ENCODE data around the gene OBSCN.
"Not testable (repeated sequence)": the region's sequence is repeated elsewhere in the genome, so short reads cannot be mapped to it uniquely, and the experiment has no call there.

OBSCN gene

DNA sequence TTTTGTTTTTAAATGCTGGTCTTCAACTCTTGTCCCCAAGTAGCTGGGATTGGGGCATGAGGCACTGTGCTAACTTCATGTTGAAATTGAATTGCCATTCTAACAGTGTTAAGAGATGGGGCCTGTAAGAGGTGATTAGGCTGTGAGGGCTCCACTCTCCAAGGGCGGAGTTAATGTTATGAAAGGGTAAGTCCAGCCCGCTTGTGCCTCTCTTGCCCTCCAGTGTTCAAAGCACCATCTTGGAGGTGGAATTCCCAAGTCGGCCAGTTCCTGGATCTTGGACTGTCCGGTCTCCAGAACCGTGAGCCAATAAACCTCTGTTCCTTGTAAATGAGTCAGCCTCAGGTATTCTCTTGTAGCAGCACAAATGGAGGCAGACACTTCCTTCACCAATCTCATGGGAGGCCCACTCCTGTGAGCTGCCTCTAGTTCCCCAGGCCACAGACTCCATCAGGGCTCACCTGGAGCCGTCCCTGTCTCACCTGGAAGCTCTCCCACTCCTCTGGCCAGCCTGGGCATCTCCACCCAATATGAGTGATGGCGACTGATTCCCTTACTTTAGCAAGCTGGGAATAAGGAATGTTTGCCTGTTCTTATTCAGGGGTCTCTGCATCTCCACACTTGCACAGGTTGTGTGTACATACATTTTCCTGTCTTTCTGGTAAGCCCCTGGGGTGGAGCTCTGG, 26.7 kb upstream of the OBSCN start:
- no peaks in the 10 kb centered on the region for H3K9me3 ChIP-seq (ENCODE audit: control insufficient read depth, insufficient read depth, low read length)
- no peaks in the 10 kb centered on the region for H3K27me3 ChIP-seq (ENCODE audit: control insufficient read depth, insufficient read depth, low read length)
- H3K36me3 ChIP-seq (ENCODE audit: control insufficient read depth, insufficient read depth, low read length) = no peaks in the 10 kb centered on the region
- no peaks in the 10 kb centered on the region for H3K4me1 ChIP-seq (ENCODE audit: control insufficient read depth, insufficient read depth, low read length)
- no peak overlapping the region for H3K9ac ChIP-seq (ENCODE audit: low read depth, low read length)
- no peak overlapping the region for H3K4me3 ChIP-seq (ENCODE audit: low read depth, low read length)

DNA sequence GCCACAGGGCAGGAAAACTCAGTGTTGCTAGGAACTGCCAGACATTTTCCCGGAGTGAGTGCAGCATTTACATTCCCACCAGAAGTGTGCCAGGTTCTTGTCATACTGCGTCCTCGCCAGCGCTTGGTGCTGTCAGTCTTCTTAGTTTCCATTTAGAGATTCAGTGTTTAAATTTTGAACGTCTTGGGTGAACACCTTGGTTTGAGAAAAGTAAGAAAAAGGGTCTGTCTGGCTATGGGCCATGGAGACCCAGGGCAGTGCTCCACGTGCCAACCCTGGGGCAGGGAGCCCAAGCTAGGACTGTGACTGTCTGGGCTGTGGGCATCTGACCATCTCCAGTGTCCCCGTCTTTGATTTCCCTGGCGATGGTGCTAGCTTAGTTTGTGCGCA, 26.2 kb upstream of the OBSCN start:
- no peaks in the 10 kb centered on the region for H3K27me3 ChIP-seq (ENCODE audit: control insufficient read depth, insufficient read depth, low read length)
- no peaks in the 10 kb centered on the region for H3K9me3 ChIP-seq (ENCODE audit: control insufficient read depth, insufficient read depth, low read length)
- no peak overlapping the region for H3K4me3 ChIP-seq (ENCODE audit: low read depth, low read length)
- H3K4me1 ChIP-seq (ENCODE audit: control insufficient read depth, insufficient read depth, low read length) = no peaks in the 10 kb centered on the region
- H3K36me3 ChIP-seq (ENCODE audit: control insufficient read depth, insufficient read depth, low read length) = no peaks in the 10 kb centered on the region
- no peak overlapping the region for H3K9ac ChIP-seq (ENCODE audit: low read depth, low read length)

DNA sequence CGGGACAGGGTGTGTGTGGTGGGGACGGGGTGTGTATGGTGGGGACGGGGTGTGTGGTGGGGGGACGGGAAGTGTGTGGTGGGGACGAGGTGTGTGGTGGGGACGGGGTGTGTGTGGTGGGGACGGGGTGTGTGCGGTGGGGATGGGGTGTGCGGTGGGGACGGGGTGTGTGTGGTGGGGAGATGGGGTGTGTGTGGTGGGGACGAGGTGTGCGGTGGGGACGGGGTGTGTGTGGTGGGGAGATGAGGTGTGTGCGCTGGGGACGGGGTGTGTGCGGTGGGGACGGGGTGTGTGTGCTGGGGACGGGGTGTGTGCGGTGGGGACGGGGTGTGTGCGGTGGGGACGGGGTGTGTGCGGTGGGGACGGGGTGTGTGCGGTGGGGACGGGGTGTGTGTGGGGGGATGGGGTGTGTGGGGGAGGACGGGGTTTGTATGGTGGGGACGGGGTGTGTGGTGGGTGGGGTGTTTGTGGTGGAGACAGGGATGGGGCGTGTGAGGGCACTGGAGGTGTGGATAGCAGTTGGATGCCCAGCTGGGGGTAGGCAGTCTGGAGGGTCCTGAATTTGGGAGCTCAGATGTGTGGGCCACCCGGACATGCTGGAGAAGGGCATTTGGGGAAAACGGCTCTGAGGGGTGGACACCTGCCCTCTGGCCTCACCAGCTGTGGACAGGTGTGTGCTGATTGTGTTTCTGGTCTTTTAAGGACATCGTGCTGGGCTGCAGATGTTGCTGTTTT, 25.4 kb upstream of the OBSCN start:
- H3K4me1 ChIP-seq (ENCODE audit: control insufficient read depth, insufficient read depth, low read length) = no peaks in the 10 kb centered on the region
- H3K9me3 ChIP-seq (ENCODE audit: control insufficient read depth, insufficient read depth, low read length) = no peaks in the 10 kb centered on the region
- H3K36me3 ChIP-seq (ENCODE audit: control insufficient read depth, insufficient read depth, low read length) = no peaks in the 10 kb centered on the region
- H3K4me3 ChIP-seq (ENCODE audit: low read depth, low read length) = no peak overlapping the region
- no peak overlapping the region for H3K9ac ChIP-seq (ENCODE audit: low read depth, low read length)
- no peaks in the 10 kb centered on the region for H3K27me3 ChIP-seq (ENCODE audit: control insufficient read depth, insufficient read depth, low read length)

DNA sequence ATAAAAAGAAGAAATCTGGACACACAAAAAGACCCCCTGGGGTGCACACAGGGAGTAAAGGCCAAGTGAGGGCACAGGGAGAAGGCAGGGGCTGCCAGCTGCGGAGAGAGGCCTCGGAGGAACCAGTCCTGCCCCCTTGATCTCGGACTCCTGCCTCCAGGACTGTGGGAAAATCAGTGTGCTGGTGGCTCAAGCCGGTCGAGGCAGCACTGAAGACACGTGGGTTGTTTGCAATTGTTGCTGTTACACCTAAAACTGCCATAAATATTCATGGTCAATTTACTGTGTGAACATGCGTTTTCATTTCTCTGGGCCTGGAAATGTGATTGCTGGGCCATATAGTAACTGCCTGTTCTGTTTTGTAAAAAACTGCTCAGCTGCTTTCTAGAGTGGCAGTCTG, 23.7 kb upstream of the OBSCN start:
- H3K27me3 ChIP-seq (ENCODE audit: control insufficient read depth, insufficient read depth, low read length) = no peaks in the 10 kb centered on the region
- H3K9me3 ChIP-seq (ENCODE audit: control insufficient read depth, insufficient read depth, low read length) = no peaks in the 10 kb centered on the region
- no peak overlapping the region for H3K4me3 ChIP-seq (ENCODE audit: low read depth, low read length)
- no peaks in the 10 kb centered on the region for H3K36me3 ChIP-seq (ENCODE audit: control insufficient read depth, insufficient read depth, low read length)
- no peak overlapping the region for H3K9ac ChIP-seq (ENCODE audit: low read depth, low read length)
- H3K4me1 ChIP-seq (ENCODE audit: control insufficient read depth, insufficient read depth, low read length) = no peaks in the 10 kb centered on the region

DNA sequence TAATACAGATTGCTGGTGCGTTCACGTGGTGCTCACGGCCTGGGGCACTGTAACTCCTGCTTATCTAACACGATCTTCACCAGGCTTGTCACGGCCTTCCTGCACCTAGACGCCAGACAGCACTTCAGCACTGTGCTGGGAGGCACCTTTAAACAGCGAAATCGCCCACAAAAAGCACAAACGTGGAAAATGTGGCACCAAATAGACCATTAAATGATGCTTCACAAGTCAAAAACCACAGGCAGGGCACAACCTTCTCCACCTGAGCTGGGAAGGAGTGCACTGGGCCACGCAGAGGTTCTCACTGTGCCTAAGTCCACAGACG, 22.2 kb upstream of the OBSCN start:
- H3K4me3 ChIP-seq (ENCODE audit: low read depth, low read length) = no peak overlapping the region
- H3K36me3 ChIP-seq (ENCODE audit: control insufficient read depth, insufficient read depth, low read length) = no peaks in the 10 kb centered on the region

DNA sequence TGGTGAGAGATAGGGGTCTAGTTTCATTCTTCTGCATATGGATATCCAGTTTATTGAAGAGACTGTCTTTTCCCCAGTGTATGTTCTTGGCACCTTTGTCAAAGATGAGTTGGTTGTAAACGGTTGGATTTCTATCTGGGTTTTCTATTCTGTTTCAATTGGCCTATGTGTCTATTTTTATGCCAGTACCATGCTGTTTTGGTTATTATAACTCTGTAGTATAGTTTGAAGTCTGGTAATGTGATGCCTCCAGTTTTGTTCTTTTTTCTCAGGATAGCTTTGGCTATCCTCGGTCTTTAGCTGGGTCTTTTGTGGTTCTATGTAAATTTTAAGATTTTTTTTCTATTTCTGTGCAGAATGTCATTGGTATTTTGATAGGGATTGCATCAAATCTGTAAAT, 19.6 kb upstream of the OBSCN start:
- H3K36me3 ChIP-seq (ENCODE audit: control insufficient read depth, insufficient read depth, low read length); H3K9ac ChIP-seq (ENCODE audit: low read depth, low read length); H3K9me3 ChIP-seq (ENCODE audit: control insufficient read depth, insufficient read depth, low read length); H3K4me1 ChIP-seq (ENCODE audit: control insufficient read depth, insufficient read depth, low read length); H3K27me3 ChIP-seq (ENCODE audit: control insufficient read depth, insufficient read depth, low read length); H3K4me3 ChIP-seq (ENCODE audit: low read depth, low read length): not testable (repeated sequence)

More for the DNA sequence above, 22.2 kb upstream of the OBSCN start:
- Histone ChIP-seq H3K4me1 (ENCODE audit: control insufficient read depth, insufficient read depth, low read length) (no peaks in the 10 kb centered on the region), H3K27me3 (ENCODE audit: control insufficient read depth, insufficient read depth, low read length) (no peaks in the 10 kb centered on the region), H3K9me3 (ENCODE audit: control insufficient read depth, insufficient read depth, low read length) (no peaks in the 10 kb centered on the region), H3K9ac (ENCODE audit: low read depth, low read length) (no peak overlapping the region)

DNA sequence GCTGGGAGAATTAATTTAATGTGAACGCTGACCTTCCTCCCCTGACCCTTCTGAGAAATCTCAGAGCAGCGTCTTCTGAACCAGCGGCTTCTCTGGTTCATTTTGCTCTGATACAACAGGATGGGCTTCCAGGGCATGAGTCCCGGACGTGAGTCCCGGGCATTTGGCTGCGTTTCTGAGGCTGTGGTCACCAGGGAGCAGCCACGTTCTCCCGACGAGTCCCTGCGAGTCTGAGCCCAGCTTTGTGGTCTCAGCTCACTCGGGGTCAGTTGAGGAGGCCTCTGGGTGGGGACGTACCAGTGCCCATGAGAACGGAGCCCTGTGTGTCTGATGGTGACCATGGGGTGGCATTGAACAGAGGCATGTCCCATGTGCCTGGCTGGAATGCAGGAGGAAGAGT, 17.7 kb upstream of the OBSCN start:
- Histone ChIP-seq H3K4me3 (ENCODE audit: low read depth, low read length) (no peak overlapping the region), H3K36me3 (ENCODE audit: control insufficient read depth, insufficient read depth, low read length) (no peaks in the 10 kb centered on the region), H3K9ac (ENCODE audit: low read depth, low read length) (no peak overlapping the region), H3K27me3 (ENCODE audit: control insufficient read depth, insufficient read depth, low read length) (no peaks in the 10 kb centered on the region), H3K4me1 (ENCODE audit: control insufficient read depth, insufficient read depth, low read length) (no peaks in the 10 kb centered on the region), H3K9me3 (ENCODE audit: control insufficient read depth, insufficient read depth, low read length) (no peaks in the 10 kb centered on the region)

DNA sequence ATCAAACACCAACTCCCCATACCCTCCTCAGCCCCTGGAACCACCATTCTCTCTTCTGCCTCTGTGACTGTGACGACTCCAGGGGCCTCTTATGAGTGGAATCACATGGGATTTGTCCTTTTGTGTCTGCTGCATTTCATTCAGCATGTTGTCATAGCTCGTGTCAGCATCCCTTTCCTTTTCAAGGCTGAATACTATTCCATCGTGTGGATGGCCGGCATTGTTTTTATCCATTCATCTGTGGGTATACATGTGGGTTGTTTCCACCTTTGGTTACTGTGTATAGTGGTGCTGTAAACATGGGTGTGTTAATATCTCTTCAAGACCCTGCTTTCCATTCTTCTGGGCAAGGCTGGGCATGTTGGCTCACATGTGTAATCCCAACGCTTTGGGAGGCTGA, 17.1 kb upstream of the OBSCN start:
- no peak overlapping the region for H3K9ac ChIP-seq (ENCODE audit: low read depth, low read length)
- no peaks in the 10 kb centered on the region for H3K4me1 ChIP-seq (ENCODE audit: control insufficient read depth, insufficient read depth, low read length)
- no peaks in the 10 kb centered on the region for H3K9me3 ChIP-seq (ENCODE audit: control insufficient read depth, insufficient read depth, low read length)
- no peak overlapping the region for H3K4me3 ChIP-seq (ENCODE audit: low read depth, low read length)
- no peaks in the 10 kb centered on the region for H3K36me3 ChIP-seq (ENCODE audit: control insufficient read depth, insufficient read depth, low read length)
- no peaks in the 10 kb centered on the region for H3K27me3 ChIP-seq (ENCODE audit: control insufficient read depth, insufficient read depth, low read length)

DNA sequence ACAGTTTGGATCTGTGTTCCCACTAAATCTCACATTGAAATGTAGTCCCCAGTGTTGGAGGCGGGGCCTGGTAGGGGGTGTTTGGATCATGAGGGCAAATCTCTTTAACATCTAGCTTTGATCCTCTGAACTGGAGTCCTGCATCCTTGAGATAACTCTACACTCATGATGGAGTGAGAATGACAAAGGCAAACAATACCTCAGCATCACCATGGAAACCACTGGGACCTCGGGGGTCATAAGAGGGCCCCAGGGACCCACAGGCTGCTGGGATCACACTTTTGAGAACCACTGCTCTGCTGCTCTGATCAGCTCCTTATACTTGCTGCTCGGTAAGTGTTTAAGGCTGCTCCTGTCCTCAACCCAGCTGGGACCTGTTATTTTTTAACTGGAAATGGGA, 13.4 kb upstream of the OBSCN start:
- Histone ChIP-seq H3K27me3 (ENCODE audit: control insufficient read depth, insufficient read depth, low read length) (no peaks in the 10 kb centered on the region), H3K4me1 (ENCODE audit: control insufficient read depth, insufficient read depth, low read length) (no peaks in the 10 kb centered on the region), H3K9ac (ENCODE audit: low read depth, low read length) (no peak overlapping the region), H3K36me3 (ENCODE audit: control insufficient read depth, insufficient read depth, low read length) (no peaks in the 10 kb centered on the region), H3K9me3 (ENCODE audit: control insufficient read depth, insufficient read depth, low read length) (no peaks in the 10 kb centered on the region), H3K4me3 (ENCODE audit: low read depth, low read length) (no peak overlapping the region)

DNA sequence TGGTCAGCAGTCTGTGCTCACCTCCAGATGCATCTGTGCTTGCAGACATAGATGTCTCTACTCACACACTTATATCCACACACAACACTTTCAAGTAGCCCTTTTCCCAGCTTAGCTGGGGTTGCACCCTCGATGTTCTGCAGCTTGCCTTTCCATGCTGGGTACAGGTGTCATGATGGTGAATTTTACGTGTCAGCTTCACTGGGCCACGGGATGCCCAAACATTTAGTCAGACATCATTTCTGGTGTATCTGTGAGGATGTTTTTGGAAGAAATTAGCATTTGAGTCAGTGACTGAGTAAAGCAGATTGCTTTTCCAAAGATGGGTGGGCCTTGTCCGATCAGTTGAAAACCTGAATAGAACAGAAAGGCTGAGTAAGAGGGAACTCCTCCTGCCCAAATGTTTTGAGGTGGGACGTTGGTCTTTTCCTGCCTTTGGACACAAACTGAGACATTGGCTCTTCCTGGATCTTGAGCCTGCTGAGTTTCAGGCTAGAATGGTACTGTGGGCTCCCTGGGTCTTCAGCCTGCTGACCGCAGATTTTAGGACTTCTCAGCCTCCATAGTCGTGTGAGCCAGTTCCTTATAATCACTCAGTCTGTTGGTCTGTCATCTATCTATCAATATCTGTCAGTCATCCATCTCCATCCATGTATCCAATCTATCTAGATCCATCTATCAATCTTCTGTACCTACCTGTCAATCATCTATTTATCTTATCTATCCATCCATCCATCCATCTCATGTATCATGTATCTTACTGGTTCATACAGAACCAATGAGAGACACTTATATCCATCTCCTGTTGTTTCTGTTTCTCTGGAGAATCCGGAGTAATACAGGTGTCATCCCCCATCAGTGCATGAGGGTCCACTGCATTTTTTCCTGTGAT, 12.7 kb upstream of the OBSCN start:
- no peaks in the 10 kb centered on the region for H3K36me3 ChIP-seq (ENCODE audit: control insufficient read depth, insufficient read depth, low read length)
- H3K27me3 ChIP-seq (ENCODE audit: control insufficient read depth, insufficient read depth, low read length) = no peaks in the 10 kb centered on the region
- no peak overlapping the region for H3K4me3 ChIP-seq (ENCODE audit: low read depth, low read length)
- no peak overlapping the region for H3K9ac ChIP-seq (ENCODE audit: low read depth, low read length)
- H3K9me3 ChIP-seq (ENCODE audit: control insufficient read depth, insufficient read depth, low read length) = no peaks in the 10 kb centered on the region
- no peaks in the 10 kb centered on the region for H3K4me1 ChIP-seq (ENCODE audit: control insufficient read depth, insufficient read depth, low read length)

DNA sequence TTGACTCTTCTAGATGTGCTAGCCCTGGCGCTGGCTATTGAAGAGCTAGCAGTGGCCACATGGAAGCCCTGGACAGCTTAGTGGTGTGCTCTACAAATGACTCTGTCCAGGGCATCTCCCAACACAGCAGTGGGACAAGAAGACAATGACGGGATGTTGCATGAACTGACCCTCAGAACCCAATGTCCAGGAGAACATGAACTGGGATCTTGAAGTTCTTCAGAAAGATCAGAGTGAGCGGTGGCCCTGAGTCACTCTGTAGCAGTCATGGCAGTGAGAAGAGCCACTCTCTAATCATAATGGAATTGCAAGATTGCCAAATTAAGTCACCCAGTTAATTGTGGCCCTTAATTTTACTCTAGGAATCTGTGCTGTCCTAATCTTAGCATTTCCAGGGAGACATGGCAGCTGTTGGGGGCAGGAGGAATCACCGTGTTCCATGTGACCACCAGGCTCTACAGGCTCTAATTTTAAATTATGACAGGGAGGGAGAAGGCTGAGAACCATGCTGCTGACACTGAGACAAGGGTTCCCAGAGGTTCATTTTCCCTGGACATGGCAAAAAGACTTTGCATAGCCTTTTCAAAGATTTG, 10.2 kb upstream of the OBSCN start:
- Histone ChIP-seq H3K4me1 (ENCODE audit: control insufficient read depth, insufficient read depth, low read length) (no peaks in the 10 kb centered on the region), H3K36me3 (ENCODE audit: control insufficient read depth, insufficient read depth, low read length) (no peaks in the 10 kb centered on the region), H3K4me3 (ENCODE audit: low read depth, low read length) (no peak overlapping the region), H3K9me3 (ENCODE audit: control insufficient read depth, insufficient read depth, low read length) (no peaks in the 10 kb centered on the region), H3K27me3 (ENCODE audit: control insufficient read depth, insufficient read depth, low read length) (no peaks in the 10 kb centered on the region), H3K9ac (ENCODE audit: low read depth, low read length) (no peak overlapping the region)
